ENCODE measurements around the gene PGM2L1.

Gene PGM2L1

GRCh38 chr11:74288161-74288560 is 110.1 kb downstream of the PGM2L1 start:
- DNase-seq: no peak

DNA sequence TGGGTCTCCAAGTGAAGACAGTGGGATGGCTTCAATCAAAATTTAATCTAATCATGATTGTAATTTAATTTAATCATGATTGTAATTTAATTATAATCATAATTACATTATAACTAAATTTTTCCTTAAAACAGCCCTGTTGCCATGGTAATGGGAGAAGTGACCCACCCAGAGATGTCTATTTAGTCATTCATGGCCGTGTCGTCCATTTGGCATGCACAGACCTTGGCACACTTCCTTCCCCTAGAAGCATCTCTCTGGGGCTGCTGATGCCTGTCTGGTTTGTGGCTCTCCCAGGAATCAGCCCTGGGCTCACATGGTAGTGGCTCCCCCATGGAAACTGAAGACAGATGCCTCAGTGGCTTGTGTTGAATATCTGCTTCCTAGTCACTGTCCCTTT is 113.8 kb downstream of the PGM2L1 start:
- no peak for DNase-seq

DNA sequence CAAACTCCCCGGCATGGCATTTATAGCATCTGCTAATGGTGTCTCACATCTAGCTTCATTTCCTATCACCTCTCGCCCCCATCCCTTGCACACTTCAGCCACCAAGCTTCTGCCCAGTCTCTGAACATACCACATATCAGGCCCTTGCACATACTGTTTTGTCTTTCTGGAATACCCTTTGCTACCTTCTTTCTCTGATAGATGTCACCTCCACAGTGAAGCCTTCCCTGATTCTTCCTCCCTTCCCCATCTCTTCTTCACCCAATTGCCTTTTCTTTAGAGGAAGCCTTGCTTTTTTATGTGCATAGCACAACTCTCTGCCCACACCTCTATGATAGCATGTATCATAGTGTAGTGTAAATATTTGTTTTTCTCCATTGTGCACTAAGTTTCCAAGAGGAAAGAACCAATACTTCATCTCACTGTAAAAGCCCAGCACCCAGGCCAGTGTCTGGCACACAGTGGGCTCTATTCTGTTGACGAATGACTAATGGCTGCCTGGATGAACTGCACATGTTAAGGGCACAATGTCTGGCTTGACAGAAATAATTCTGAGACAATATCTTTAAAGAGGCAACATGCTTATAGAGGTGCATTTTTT is 114.6 kb downstream of the PGM2L1 start:
- no peak for DNase-seq

DNA sequence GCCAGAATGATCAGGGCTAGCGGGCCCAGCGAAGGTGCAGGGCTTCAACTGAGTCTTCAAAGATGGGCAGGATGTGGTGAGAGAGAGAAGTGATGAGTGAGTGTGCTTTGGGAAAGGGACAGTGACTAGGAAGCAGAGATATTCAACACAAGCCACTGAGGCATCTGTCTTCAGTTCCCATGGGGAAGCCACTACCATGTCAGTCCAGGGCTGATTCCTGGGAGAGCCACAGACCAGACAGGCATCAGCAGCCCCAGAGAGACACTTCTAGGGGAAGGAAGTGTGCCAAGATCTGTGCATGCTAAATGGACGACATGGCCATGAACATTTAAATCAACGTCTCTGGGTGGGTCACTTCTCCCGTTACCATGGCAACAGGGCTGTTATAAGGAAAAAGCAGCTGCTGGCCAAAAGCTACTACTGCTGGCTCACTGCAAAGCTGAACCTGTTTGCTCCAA is 115.3 kb downstream of the PGM2L1 start:
- no peak for DNase-seq

DNA sequence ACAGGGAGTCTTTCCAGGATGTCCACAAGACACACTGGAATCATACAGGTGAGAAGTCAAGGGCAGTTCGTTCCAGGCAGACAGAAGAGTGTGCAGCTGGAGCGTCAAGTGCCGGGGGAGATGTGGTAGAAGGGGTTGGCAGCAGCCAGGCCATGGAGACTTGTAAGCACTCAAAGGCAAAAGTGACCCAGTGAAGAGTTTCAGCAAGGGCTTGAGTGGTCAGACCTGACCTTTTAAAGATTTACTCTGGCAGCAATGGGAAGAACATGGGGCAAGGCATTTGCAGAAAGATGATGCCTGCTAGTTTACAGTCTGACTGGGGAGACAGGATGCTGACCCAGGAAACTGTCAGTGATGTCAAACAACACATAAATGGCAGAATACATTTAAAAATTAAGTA is 115.8 kb downstream of the PGM2L1 start:
- no peak for DNase-seq

DNA sequence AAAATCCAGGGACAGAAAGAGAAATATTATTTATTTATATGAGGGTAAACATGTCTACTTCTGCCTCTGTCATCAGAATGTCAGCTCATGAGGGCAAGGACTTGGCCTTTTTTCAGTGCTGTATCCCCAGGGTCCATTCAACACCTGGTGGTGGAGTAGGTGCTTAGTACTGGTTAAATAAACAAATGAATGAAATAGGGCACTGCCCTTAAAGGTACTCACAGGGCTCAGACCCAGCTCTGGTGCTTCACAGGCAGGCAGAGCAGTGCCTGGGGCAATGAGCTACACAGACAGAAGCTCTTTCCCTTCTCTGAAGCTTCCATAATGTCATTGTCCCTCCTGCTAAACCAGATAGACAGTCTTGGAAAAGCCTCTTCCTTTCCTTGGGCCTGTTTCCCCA is 117.7 kb downstream of the PGM2L1 start:
- no peak for DNase-seq

Measured in stimulated activated CD8-positive, alpha-beta memory T cell treated with anti-CD3 and anti-CD28 coated beads, Interleukin-4, amount 100 ng/mL, for 48 hours (primary cell).